Neuronal stem cell (in vitro differentiated cells): Measurements from ENCODE around the gene IL36RN.

Experiments
- DNase-seq: peaks from one replicate; pipeline ENCODE4 v3.0.0-alpha.2; 2013; ENCODE audit warnings: low spot score
- H2AFZ ChIP-seq: one replicate; pipeline ENCODE4 v1.6.1; 2013; ENCODE audit warnings: mild to moderate bottlenecking, low read length, inconsistent platforms
- H2AK5ac ChIP-seq: 2 replicates; pipeline ENCODE4 v1.6.1; 2013; ENCODE audit warnings: low read depth, mild to moderate bottlenecking, inconsistent platforms, low read length, moderate library complexity, mixed read lengths
- H2BK120ac ChIP-seq: 2 replicates; pipeline ENCODE4 v1.6.1; 2013; ENCODE audit warnings: low read depth, mild to moderate bottlenecking, inconsistent platforms, low read length, moderate library complexity, mixed read lengths
- H2BK12ac ChIP-seq: one replicate; pipeline ENCODE4 v1.6.1; 2013; ENCODE audit warnings: low read length, inconsistent platforms
- H2BK15ac ChIP-seq: 2 replicates; pipeline ENCODE4 v1.6.1; 2013; ENCODE audit warnings: mild to moderate bottlenecking, low read length, inconsistent platforms, mixed read lengths
- H2BK5ac ChIP-seq: one replicate; pipeline ENCODE4 v1.6.1; 2013; ENCODE audit warnings: inconsistent platforms, mild to moderate bottlenecking, low read length, moderate library complexity
- H3K14ac ChIP-seq: one replicate; pipeline ENCODE4 v1.6.1; 2013; ENCODE audit warnings: low read length, inconsistent platforms
- H3K18ac ChIP-seq: 2 replicates; pipeline ENCODE4 v1.6.1; 2013; ENCODE audit warnings: low read length, inconsistent platforms
- H3K23ac ChIP-seq: 2 replicates; pipeline ENCODE4 v1.6.1; 2013; ENCODE audit warnings: low read depth, mild to moderate bottlenecking, mixed read lengths, low read length, inconsistent platforms; ENCODE audit not compliant: poor library complexity
- H3K27ac ChIP-seq: replicated peaks from 3 replicates; pipeline ENCODE4 v1.5.1; 2013; ENCODE audit warnings: low read length, inconsistent platforms
- H3K27me3 ChIP-seq, 3 experiments: 2 replicates each; pipeline ENCODE4 v1.6.1; 2013; ENCODE audit warnings: low read length in 3 of 3, mild to moderate bottlenecking in 2 of 3, inconsistent platforms in 1 of 3, low read depth in 1 of 3, mixed read lengths in 1 of 3, moderate library complexity in 1 of 3; ENCODE audit not compliant: control insufficient read depth in 3 of 3, insufficient read depth in 3 of 3
- H3K36me3 ChIP-seq, 2 donors: replicated peaks in 1 of 2; 2 replicates each; pipeline ENCODE4 v1.6.1; 2013; ENCODE audit warnings: low read length in 2 of 2; ENCODE audit not compliant: control insufficient read depth in 2 of 2, insufficient read depth in 2 of 2
- H3K4ac ChIP-seq: 2 replicates; pipeline ENCODE4 v1.6.1; 2013; ENCODE audit warnings: inconsistent platforms, mild to moderate bottlenecking, low read length, moderate library complexity
- H3K4me1 ChIP-seq, 2 donors: 1 replicate in 1 of 2; 2 replicates in 1 of 2; pipeline ENCODE4 v1.6.1; 2013; ENCODE audit warnings: low read length in 2 of 2, low read depth in 1 of 2; ENCODE audit not compliant: control insufficient read depth in 2 of 2, insufficient read depth in 1 of 2
- H3K4me2 ChIP-seq: one replicate; pipeline ENCODE4 v1.6.1; 2013; ENCODE audit warnings: mild to moderate bottlenecking, low read length, inconsistent platforms; ENCODE audit not compliant: insufficient read depth, poor library complexity, severe bottlenecking
- H3K4me3 ChIP-seq, 2 donors: 2 replicates each; pipeline ENCODE4 v1.5.1; 2013; ENCODE audit warnings: low read length in 2 of 2, mild to moderate bottlenecking in 2 of 2, inconsistent platforms in 1 of 2, moderate library complexity in 1 of 2
- H3K79me1 ChIP-seq: one replicate; pipeline ENCODE4 v1.6.1; 2013; ENCODE audit warnings: low read depth, mild to moderate bottlenecking, inconsistent platforms, low read length, moderate library complexity
- H3K9ac ChIP-seq: one replicate; pipeline ENCODE4 v1.6.1; 2013; ENCODE audit warnings: mild to moderate bottlenecking, low read depth, low read length, inconsistent platforms; ENCODE audit not compliant: poor library complexity
- H3K9me3 ChIP-seq, 2 donors: replicated peaks in 1 of 2; 2 replicates each; pipeline versions ENCODE3 to v1.6.1; 2013; ENCODE audit warnings: low read length in 2 of 2, mild to moderate bottlenecking in 2 of 2, inconsistent platforms in 1 of 2, low read depth in 1 of 2, mixed read lengths in 1 of 2, moderate library complexity in 1 of 2; ENCODE audit not compliant: control insufficient read depth in 2 of 2, insufficient read depth in 1 of 2
- H4K8ac ChIP-seq: one replicate; pipeline ENCODE4 v1.6.1; 2013; ENCODE audit warnings: low read depth, mild to moderate bottlenecking, inconsistent platforms, low read length, moderate library complexity
- H4K91ac ChIP-seq: one replicate; pipeline ENCODE4 v1.6.1; 2013; ENCODE audit warnings: low read length, low read depth, mild to moderate bottlenecking, inconsistent platforms; ENCODE audit not compliant: poor library complexity
- WGBS, 2 donors: extraction: QIAGEN DNeasy Blood & Tissue Kit; methylation state at CpG; one replicate each; pipeline ENCODE4 v1.1.7; 2013; ENCODE audit warnings: missing lambda C conversion rate in 2 of 2, mixed read lengths in 1 of 2; ENCODE audit not compliant: insufficient read length in 2 of 2, insufficient replicate concordance in 1 of 2; ENCODE audit errors: extremely low coverage in 2 of 2; 5-methylcytosine and 5-hydroxymethylcytosine counted together

The IL36RN gene

GRCh38 chr2:113015655-113016054 is 43.3 kb upstream of the IL36RN start:
- H3K27ac ChIP-seq = no peak overlapping the region
- no peak overlapping the region for H2AK5ac ChIP-seq
- H2BK5ac ChIP-seq = no peak overlapping the region
- no peak overlapping the region for H3K4me2 ChIP-seq
- H2BK120ac ChIP-seq = no peak overlapping the region
- no peak overlapping the region for H2BK12ac ChIP-seq
- no peak overlapping the region for H3K23ac ChIP-seq
- H3K36me3 ChIP-seq = no peaks in the 10 kb centered on the region
- H3K4ac ChIP-seq = no peak overlapping the region
- H3K79me1 ChIP-seq = no peaks in the 10 kb centered on the region
- H2AFZ ChIP-seq = peak overlapping the region; percentile 61
- H4K8ac ChIP-seq = no peak overlapping the region
- DNase-seq = no peak
- no peaks in the 10 kb centered on the region for H3K27me3 ChIP-seq
- H3K14ac ChIP-seq = no peak overlapping the region
- H3K4me3 ChIP-seq = no peak overlapping the region
- peaks cover 0 to 7% of the 10 kb centered on the region in 2 donors for H3K4me1 ChIP-seq
- H3K9ac ChIP-seq = no peak overlapping the region
- no peak overlapping the region for H4K91ac ChIP-seq
- no peak overlapping the region for H2BK15ac ChIP-seq
- WGBS, 2 donors = no CpG with 5 or more reads among the region's 2 CpGs
- H3K9me3 ChIP-seq = peaks cover 0 to 2% of the 10 kb centered on the region in 2 donors
- H3K18ac ChIP-seq = no peak overlapping the region

- Histone ChIP-seq H2AK5ac (no peak overlapping the region), H3K14ac (no peak overlapping the region)
These were observed 40.5 kb upstream of the IL36RN start for GRCh38 chr2:113018509-113018908.

GRCh38 chr2:113021312-113021711 is 37.7 kb upstream of the IL36RN start:
- H2BK5ac ChIP-seq = no peak overlapping the region
- peaks cover 0 to 2% of the 10 kb centered on the region in 2 donors for H3K9me3 ChIP-seq
- H3K4me1 ChIP-seq = no peaks in the 10 kb centered on the region
- peaks cover 0 to 26% (median 0%) of the 10 kb centered on the region in 3 experiments for H3K27me3 ChIP-seq
- no peak overlapping the region for H3K14ac ChIP-seq
- H3K27ac ChIP-seq = no peak overlapping the region
- H2BK15ac ChIP-seq = no peak overlapping the region
- H3K18ac ChIP-seq = no peak overlapping the region
- DNase-seq = no peak
- H3K9ac ChIP-seq = no peak overlapping the region
- no peaks in the 10 kb centered on the region for H3K79me1 ChIP-seq
- H3K4me3 ChIP-seq = no peak overlapping the region
- H3K4ac ChIP-seq = no peak overlapping the region
- no peak overlapping the region for H2BK12ac ChIP-seq
- no peak overlapping the region for H2AK5ac ChIP-seq
- H3K36me3 ChIP-seq = no peaks in the 10 kb centered on the region
- H4K8ac ChIP-seq = no peak overlapping the region
- no peak overlapping the region for H3K23ac ChIP-seq
- H4K91ac ChIP-seq = no peak overlapping the region
- WGBS, 2 donors = no CpG with 5 or more reads among the region's 4 CpGs
- H2AFZ ChIP-seq = no peak overlapping the region
- no peak overlapping the region for H3K4me2 ChIP-seq
- H2BK120ac ChIP-seq = no peak overlapping the region

More at GRCh38 chr2:113018509-113018908, 40.5 kb upstream of the IL36RN start:
- Histone ChIP-seq H3K4ac (no peak overlapping the region), H3K9me3 (peaks cover 0 to 2% of the 10 kb centered on the region in 2 donors), H3K27me3 (peaks cover 0 to 3% (median 0%) of the 10 kb centered on the region in 3 experiments), H3K18ac (no peak overlapping the region), H2AFZ (no peak overlapping the region), H4K91ac (no peak overlapping the region), H4K8ac (no peak overlapping the region), H2BK120ac (no peak overlapping the region), H3K4me2 (no peak overlapping the region), H3K79me1 (no peaks in the 10 kb centered on the region), H3K27ac (no peak overlapping the region), H3K4me3 (no peak overlapping the region), H3K36me3 (no peaks in the 10 kb centered on the region), H2BK5ac (no peak overlapping the region), H3K23ac (no peak overlapping the region), H3K4me1 (no peaks in the 10 kb centered on the region), H2BK12ac (no peak overlapping the region), H3K9ac (no peak overlapping the region), H2BK15ac (no peak overlapping the region)
- WGBS, 2 donors = no CpG with 5 or more reads among the region's 3 CpGs
- DNase-seq = no peak

GRCh38 chr2:113024764-113025163 is 34.2 kb upstream of the IL36RN start:
- no peak overlapping the region for H3K4me2 ChIP-seq
- no peak overlapping the region for H2BK15ac ChIP-seq
- no peak overlapping the region for H4K8ac ChIP-seq
- no CpG with 5 or more reads among the region's 2 CpGs for WGBS, 2 donors
- no peak overlapping the region for H3K9ac ChIP-seq
- no peak overlapping the region for H3K14ac ChIP-seq
- H4K91ac ChIP-seq = no peak overlapping the region
- no peaks in the 10 kb centered on the region for H3K9me3 ChIP-seq
- no peak overlapping the region for H3K18ac ChIP-seq
- no peak overlapping the region for H3K4me3 ChIP-seq
- no peak overlapping the region for H3K23ac ChIP-seq
- H3K27me3 ChIP-seq = peaks cover 0 to 40% (median 0%) of the 10 kb centered on the region in 3 experiments
- H3K36me3 ChIP-seq = no peaks in the 10 kb centered on the region
- no peak overlapping the region for H3K27ac ChIP-seq
- H3K4me1 ChIP-seq = peaks cover 0 to 2% of the 10 kb centered on the region in 2 donors
- no peak overlapping the region for H3K4ac ChIP-seq
- H2AFZ ChIP-seq = no peak overlapping the region
- no peak for DNase-seq
- H2BK5ac ChIP-seq = no peak overlapping the region
- H3K79me1 ChIP-seq = no peaks in the 10 kb centered on the region
- no peak overlapping the region for H2BK12ac ChIP-seq
- H2BK120ac ChIP-seq = no peak overlapping the region
- no peak overlapping the region for H2AK5ac ChIP-seq
